ENCODE data around the gene CNNM3. TPM values are rescaled to one million over a fixed set of nuclear protein-coding genes. Genes with fewer than 3 reads are reported as not detected.

Gene CNNM3
- total and polyA plus RNA-seq, 2 experiments from 2014 or later = 0.98 to 5.0 TPM

DNA sequence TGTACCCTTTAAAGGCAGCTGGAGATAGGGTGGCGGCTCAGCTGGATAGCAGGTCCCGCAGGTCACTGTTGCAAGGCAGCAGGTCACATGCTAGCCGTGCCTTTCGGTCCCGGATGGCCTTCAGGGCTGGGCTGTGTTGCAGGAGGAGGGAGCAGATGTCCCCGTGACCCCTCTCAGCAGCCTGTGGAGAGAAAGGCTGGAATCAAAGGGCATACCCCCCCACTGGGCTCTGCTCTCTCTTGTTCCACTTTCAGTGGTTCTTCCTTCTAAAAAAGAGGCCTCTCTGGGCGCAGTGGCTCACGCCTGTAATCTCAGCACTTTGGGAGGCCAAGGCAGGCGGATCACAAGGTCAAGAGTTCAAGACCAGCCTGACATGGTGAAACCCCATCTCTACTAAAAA lies 32.2 kb downstream of the CNNM3 start:
- in situ Hi-C loops (cut with MboI) = no loop called here
- Histone ChIP-seq H2AFZ (no peak overlapping the region), H3K36me3 (ENCODE audit: low read depth) (peaks cover 13% of the 10 kb centered on the region; the same call in 1 of the 2 replicates), H3F3A (ENCODE audit: insufficient read depth) (no peaks in the 10 kb centered on the region), H3K4me3 (no peak overlapping the region), H3K27ac (no peak overlapping the region), H4K20me1 (ENCODE audit: insufficient read depth) (no peaks in the 10 kb centered on the region), H3K9me2 (ENCODE audit: insufficient read depth) (no peaks in the 10 kb centered on the region), H3K9ac (no peak overlapping the region), H3K79me2 (ENCODE audit: insufficient read depth) (no peaks in the 10 kb centered on the region), H3K4me2 (ENCODE audit: unreplicated experiment) (no peak overlapping the region), H3K4me1 (ENCODE audit: insufficient read depth) (no peaks in the 10 kb centered on the region), H3K27me3 (replicated peaks; ENCODE audit: insufficient read depth) (no peaks in the 10 kb centered on the region), H3K9me3 (ENCODE audit: low read depth) (no peaks in the 10 kb centered on the region)
- no peak for TF ChIP-seq EZH2 (IDR thresholded peaks at IDR 0.05; ENCODE audit: insufficient read depth, poor library complexity, severe bottlenecking)
- no peak for TF ChIP-seq EZH2phosphoT487 (IDR thresholded peaks at IDR 0.05; ENCODE audit: insufficient read depth, low read depth)
- 85 to 90% methylated on average over 9 of the region's 9 CpGs for WGBS, 2 experiments (ENCODE audit: low coverage in 1 of 2, low lambda C conversion rate in 2 of 2, missing lambda C conversion rate in 2 of 2)
- no peak for DNase-seq

- 89 to 91% methylated on average over 6 of the region's 6 CpGs for WGBS, 2 experiments (ENCODE audit: low coverage in 1 of 2, low lambda C conversion rate in 2 of 2, missing lambda C conversion rate in 2 of 2)
- Histone ChIP-seq H3K9ac (no peak overlapping the region), H3K4me3 (no peak overlapping the region), H3K27ac (no peak overlapping the region), H3K36me3 (ENCODE audit: low read depth) (peaks cover 9% of the 10 kb centered on the region; the same call in 1 of the 2 replicates), H3K27me3 (replicated peaks; ENCODE audit: insufficient read depth) (no peaks in the 10 kb centered on the region), H3K4me2 (ENCODE audit: unreplicated experiment) (no peak overlapping the region), H3K4me1 (ENCODE audit: insufficient read depth) (peaks cover 5% of the 10 kb centered on the region; the same call in 1 of the 2 replicates), H3K79me2 (ENCODE audit: insufficient read depth) (peaks cover 20% of the 10 kb centered on the region), H2AFZ (no peak overlapping the region), H3K9me2 (ENCODE audit: insufficient read depth) (no peaks in the 10 kb centered on the region), H3F3A (ENCODE audit: insufficient read depth) (no peaks in the 10 kb centered on the region), H3K9me3 (ENCODE audit: low read depth) (no peaks in the 10 kb centered on the region), H4K20me1 (ENCODE audit: insufficient read depth) (no peaks in the 10 kb centered on the region)
- DNase-seq = no peak
- TF ChIP-seq EZH2phosphoT487 (IDR thresholded peaks at IDR 0.05; ENCODE audit: insufficient read depth, low read depth) = no peak
- TF ChIP-seq EZH2 (IDR thresholded peaks at IDR 0.05; ENCODE audit: insufficient read depth, poor library complexity, severe bottlenecking) = no peak
- in situ Hi-C loops (cut with MboI) = loop anchor here (25.0 kb wide), 1 partner anchor 260 kb away; the partner anchor contains the start of gene ANKRD36
These were observed 36.6 kb downstream of the CNNM3 start for GRCh38 chr2:96852667-96853066.

DNA sequence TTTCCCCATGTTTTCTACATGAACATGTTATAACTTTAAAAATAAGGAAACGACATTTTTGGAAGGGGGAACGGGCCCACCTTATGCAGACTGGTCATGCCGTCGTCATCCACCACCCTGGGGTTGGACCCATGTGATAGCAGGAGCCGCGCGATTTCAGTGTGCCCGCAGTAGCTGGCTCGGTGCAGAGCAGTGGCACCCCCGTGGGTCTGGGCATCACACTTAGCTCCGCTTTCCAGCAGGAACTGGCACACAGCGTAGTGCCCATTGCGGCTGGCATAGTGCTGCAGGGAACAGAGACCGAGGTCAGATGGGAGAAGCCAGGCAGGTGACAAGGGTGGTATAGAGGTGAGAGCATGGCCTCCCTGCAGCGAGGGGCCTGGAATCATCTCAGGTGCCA lies 37.3 kb downstream of the CNNM3 start:
- Histone ChIP-seq H3K79me2 (ENCODE audit: insufficient read depth) (peaks cover 20% of the 10 kb centered on the region), H3K4me3 (no peak overlapping the region), H4K20me1 (ENCODE audit: insufficient read depth) (no peaks in the 10 kb centered on the region), H3K27ac (no peak overlapping the region), H2AFZ (no peak overlapping the region), H3K4me2 (ENCODE audit: unreplicated experiment) (no peak overlapping the region), H3K9ac (no peak overlapping the region), H3K4me1 (ENCODE audit: insufficient read depth) (peaks cover 5% of the 10 kb centered on the region; the same call in 1 of the 2 replicates), H3F3A (ENCODE audit: insufficient read depth) (no peaks in the 10 kb centered on the region), H3K36me3 (ENCODE audit: low read depth) (peaks cover 9% of the 10 kb centered on the region; the same call in 1 of the 2 replicates), H3K9me2 (ENCODE audit: insufficient read depth) (no peaks in the 10 kb centered on the region), H3K9me3 (ENCODE audit: low read depth) (no peaks in the 10 kb centered on the region), H3K27me3 (replicated peaks; ENCODE audit: insufficient read depth) (no peaks in the 10 kb centered on the region)
- TF ChIP-seq EZH2 (IDR thresholded peaks at IDR 0.05; ENCODE audit: insufficient read depth, poor library complexity, severe bottlenecking) (no peak), EZH2phosphoT487 (IDR thresholded peaks at IDR 0.05; ENCODE audit: insufficient read depth, low read depth) (no peak)
- in situ Hi-C loops (cut with MboI) = loop anchor here (25.0 kb wide), 1 partner anchor 259 kb away; the partner anchor contains the start of gene ANKRD36
- DNase-seq = no peak
- WGBS, 2 experiments (ENCODE audit: low coverage in 1 of 2, low lambda C conversion rate in 2 of 2, missing lambda C conversion rate in 2 of 2) = 90 to 91% methylated on average over 15 of the region's 15 CpGs

GRCh38 chr2:96856776-96857666 lies 41.0 kb downstream of the CNNM3 start:
- H3K27me3 ChIP-seq (replicated peaks; ENCODE audit: insufficient read depth) = no peaks in the 10 kb centered on the region
- H4K20me1 ChIP-seq (ENCODE audit: insufficient read depth) = no peaks in the 10 kb centered on the region
- no peaks in the 10 kb centered on the region for H3K9me2 ChIP-seq (ENCODE audit: insufficient read depth)
- no peaks in the 10 kb centered on the region for H3K9me3 ChIP-seq (ENCODE audit: low read depth)
- no peak for TF ChIP-seq EZH2 (IDR thresholded peaks at IDR 0.05; ENCODE audit: insufficient read depth, poor library complexity, severe bottlenecking)
- TF ChIP-seq EZH2phosphoT487 (IDR thresholded peaks at IDR 0.05; ENCODE audit: insufficient read depth, low read depth) = no peak
- peak overlapping the region; percentile 43; the same call in 1 of the 2 replicates for H3K27ac ChIP-seq
- 20 to 22% methylated on average over 26 to 27 of the region's 27 CpGs for WGBS, 2 experiments (ENCODE audit: low coverage in 1 of 2, low lambda C conversion rate in 2 of 2, missing lambda C conversion rate in 2 of 2)
- H3K4me3 ChIP-seq = peak overlapping the region; percentile 85
- peak overlapping the region; percentile 88 for H2AFZ ChIP-seq
- peaks cover 5% of the 10 kb centered on the region; the same call in 1 of the 2 replicates for H3K4me1 ChIP-seq (ENCODE audit: insufficient read depth)
- in situ Hi-C loops (cut with MboI) = loop anchor here (25.0 kb wide), 1 partner anchor 255 kb away; the partner anchor contains the start of gene ANKRD36
- H3F3A ChIP-seq (ENCODE audit: insufficient read depth) = no peaks in the 10 kb centered on the region
- H3K79me2 ChIP-seq (ENCODE audit: insufficient read depth) = peaks cover 20% of the 10 kb centered on the region
- peak overlapping the region; percentile 91 for H3K4me2 ChIP-seq (ENCODE audit: unreplicated experiment)
- DNase-seq = peak; percentile 63
- peak overlapping the region; percentile 83 for H3K9ac ChIP-seq
- H3K36me3 ChIP-seq (ENCODE audit: low read depth) = no peaks in the 10 kb centered on the region
